Natural killer cell treated with Interleukin-12 subunit alpha and Interleukin-12 subunit beta and Interleukin-15 and Interleukin-18, amount 100 ng/mL, for 72 hours (primary cell): ENCODE results near the gene CEP131. TPM values are rescaled to one million over a fixed set of nuclear protein-coding genes. Genes with fewer than 3 reads are reported as not detected.
A peak's percentile ranks its signal among the peaks of the same experiment; 100 is the strongest.

Experiments
- ATAC-seq, 2 donors: fragments of 150-1000 bp; cut with Tn5 transposase in 1 of 2; sonication (Bioruptor Pico), chemical (Tn5 transposase) in 1 of 2; 2 replicates each; pipeline ENCODE4 v1.10.0; 2021
- DNase-seq: peaks from one replicate; pipeline ENCODE4 v3.0.0; 2022; ENCODE audit warnings: low spot score
- H3K27ac Mint-ChIP-seq, 2 donors: 1 replicate in 1 of 2; 2 replicates in 1 of 2; pipeline ENCODE4 v1.8.0; 2022; ENCODE audit warnings: mixed read lengths in 2 of 2, mild to moderate bottlenecking in 1 of 2, moderate library complexity in 1 of 2
- H3K27me3 Mint-ChIP-seq, 2 donors: 1 replicate in 1 of 2; 2 replicates in 1 of 2; pipeline ENCODE4 v1.8.0; 2022; ENCODE audit warnings: mixed read lengths in 2 of 2
- H3K36me3 Mint-ChIP-seq: one replicate; pipeline ENCODE4 v1.8.0; 2022; ENCODE audit warnings: mixed read lengths
- H3K4me1 Mint-ChIP-seq, 2 donors: 1 replicate in 1 of 2; 2 replicates in 1 of 2; pipeline ENCODE4 v1.8.0; 2022; ENCODE audit warnings: low read depth in 2 of 2, mixed read lengths in 2 of 2, mild to moderate bottlenecking in 1 of 2
- H3K4me3 Mint-ChIP-seq: one replicate; pipeline ENCODE4 v1.8.0; 2022; ENCODE audit warnings: mixed read lengths
- H3K9me3 Mint-ChIP-seq: 2 replicates; pipeline ENCODE4 v1.8.0; 2022; ENCODE audit warnings: mixed read lengths
- total RNA-seq, 2 donors: library from RNA; stranded (reverse); gene quantifications; one replicate each; pipeline ENCODE4 v1.2.3, GENCODE V29; 2022

The CEP131 gene
- total RNA-seq, 2 donors from 2014 or later, result 7.8 to 14.5 TPM

DNA sequence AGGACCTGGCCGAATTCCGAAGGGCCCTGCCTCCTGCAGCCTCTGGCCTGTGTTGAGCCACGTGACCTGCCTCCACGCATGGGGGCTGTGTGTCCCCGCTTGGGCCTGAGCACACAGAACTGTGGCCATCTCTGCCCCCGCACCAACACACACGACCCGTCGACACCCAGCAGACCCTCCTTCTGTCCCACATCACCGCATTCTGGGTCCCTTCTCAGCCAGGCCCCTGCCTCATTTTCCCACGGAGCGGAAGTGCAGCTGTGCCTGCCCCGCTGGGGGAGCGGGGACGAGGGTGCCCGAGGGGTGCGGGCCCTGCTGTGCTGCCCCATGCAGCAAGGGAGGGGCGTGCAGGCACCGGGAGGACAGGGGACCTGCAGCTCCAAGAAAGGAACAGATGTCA lies 34.8 kb upstream of the CEP131 start:
- no peaks in the 10 kb centered on the region for H3K36me3 Mint-ChIP-seq
- no peak for DNase-seq
- no peaks in the 10 kb centered on the region for H3K9me3 Mint-ChIP-seq
- H3K4me1 Mint-ChIP-seq, result peaks cover 11% of the 10 kb centered on the region in 2 donors
- no peak overlapping the region for H3K27ac Mint-ChIP-seq
- H3K4me3 Mint-ChIP-seq, result no peak overlapping the region
- ATAC-seq, result no peak
- no peaks in the 10 kb centered on the region for H3K27me3 Mint-ChIP-seq

DNA sequence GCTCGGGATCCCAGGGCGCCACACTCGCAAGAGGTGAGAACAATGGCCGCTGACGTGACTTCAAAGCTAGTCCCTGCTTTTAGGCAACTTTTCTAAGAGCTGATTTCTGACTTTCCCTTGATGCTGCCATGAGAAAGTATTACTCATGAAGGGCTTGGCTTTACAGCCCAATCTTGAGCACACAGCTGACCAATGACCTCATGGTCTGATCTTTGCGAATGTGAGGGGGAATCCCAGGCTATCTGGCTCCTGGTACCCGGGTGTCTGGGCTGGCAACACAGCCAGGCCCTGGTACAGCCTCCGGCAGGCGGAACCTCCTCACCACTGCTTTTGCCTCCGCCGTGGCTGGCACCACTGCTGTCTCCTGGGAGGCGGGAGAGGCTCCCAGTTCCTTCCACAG lies 33.9 kb upstream of the CEP131 start:
- Mint-ChIP-seq H3K27me3 (no peaks in the 10 kb centered on the region), H3K36me3 (no peaks in the 10 kb centered on the region), H3K4me3 (no peak overlapping the region), H3K27ac (no peak overlapping the region), H3K4me1 (peaks cover 11 to 17% of the 10 kb centered on the region in 2 donors), H3K9me3 (no peaks in the 10 kb centered on the region)
- no peak for ATAC-seq
- no peak for DNase-seq

DNA sequence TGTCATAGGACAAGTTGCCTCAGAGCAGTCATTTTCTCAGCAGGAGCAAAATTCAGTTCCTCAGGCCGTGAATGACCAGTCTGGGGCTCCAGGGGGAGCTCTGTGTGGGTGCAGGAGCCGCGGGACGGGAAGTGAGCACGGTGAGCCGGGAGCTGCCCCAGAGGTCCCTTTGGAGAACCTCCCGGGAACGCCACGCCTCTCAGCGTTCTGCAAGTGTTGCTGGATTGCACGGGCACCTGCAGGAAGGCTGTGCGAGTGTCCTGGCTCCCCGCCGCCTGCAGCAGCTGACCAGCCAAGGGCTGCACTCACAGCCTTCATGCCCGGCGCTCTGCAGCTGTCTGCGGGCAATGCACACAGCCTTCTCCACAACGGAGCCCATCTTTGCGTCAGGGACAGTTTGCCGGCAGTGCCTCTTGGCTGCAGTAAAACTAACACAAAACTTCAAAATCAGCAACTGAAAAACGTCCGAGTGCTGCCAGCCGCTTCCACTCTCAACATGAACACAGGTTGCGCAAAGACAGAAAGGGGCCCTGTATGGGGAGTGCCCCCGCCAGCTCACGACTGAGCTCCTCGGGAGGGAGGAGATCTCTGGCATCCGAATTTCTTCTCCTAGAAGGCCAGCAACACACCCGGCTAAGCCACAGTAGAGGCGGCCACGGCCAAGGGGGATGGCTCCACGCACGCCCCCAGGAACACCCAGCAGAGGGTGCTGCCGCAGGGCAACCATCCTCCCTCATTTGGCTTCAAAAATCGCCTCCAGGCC lies 32.4 kb upstream of the CEP131 start:
- H3K27me3 Mint-ChIP-seq, result no peaks in the 10 kb centered on the region
- no peaks in the 10 kb centered on the region for H3K36me3 Mint-ChIP-seq
- H3K4me3 Mint-ChIP-seq, result no peak overlapping the region
- H3K27ac Mint-ChIP-seq, result no peak overlapping the region
- no peak for DNase-seq
- H3K4me1 Mint-ChIP-seq, result peaks cover 11 to 17% of the 10 kb centered on the region in 2 donors
- ATAC-seq, result no peak
- H3K9me3 Mint-ChIP-seq, result no peaks in the 10 kb centered on the region

DNA sequence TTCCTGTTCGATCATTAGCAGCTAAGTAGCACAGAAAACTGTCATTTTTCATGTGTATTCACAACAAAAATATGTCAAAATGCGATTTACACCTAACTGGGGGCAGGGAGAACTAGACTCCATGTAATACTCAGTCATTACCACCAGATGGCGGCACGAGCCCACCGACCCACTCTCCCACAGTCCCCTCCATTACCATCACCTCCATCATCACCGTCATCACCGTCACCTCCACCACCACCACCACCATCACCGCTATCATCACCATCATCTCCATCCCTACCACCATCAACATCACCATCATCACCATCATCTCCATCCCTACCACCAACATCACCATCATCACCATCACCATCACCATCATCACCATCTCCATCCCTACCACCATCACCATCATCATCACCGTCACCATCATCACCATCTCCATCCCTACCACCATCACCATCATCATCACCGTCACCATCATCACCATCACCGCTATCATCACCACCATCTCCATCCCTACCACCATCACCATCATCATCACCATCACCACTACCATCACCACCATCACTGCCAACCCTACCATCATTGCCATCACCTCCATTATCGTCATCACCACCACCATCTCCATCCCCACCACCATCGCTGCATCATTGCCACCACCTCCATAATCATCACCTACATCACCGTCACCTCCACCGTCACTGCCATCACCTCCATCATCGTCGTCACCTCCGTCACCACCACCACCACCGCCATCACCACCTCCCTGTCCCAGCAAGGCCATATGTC lies 30.8 kb upstream of the CEP131 start:
- DNase-seq (no peak), ATAC-seq (peak; percentile 43 to 64)
- Mint-ChIP-seq H3K36me3 (no peaks in the 10 kb centered on the region), H3K27me3 (no peaks in the 10 kb centered on the region), H3K4me3 (no peak overlapping the region), H3K9me3 (no peaks in the 10 kb centered on the region), H3K27ac (no peak overlapping the region), H3K4me1 (peaks cover 11 to 17% of the 10 kb centered on the region in 2 donors)

DNA sequence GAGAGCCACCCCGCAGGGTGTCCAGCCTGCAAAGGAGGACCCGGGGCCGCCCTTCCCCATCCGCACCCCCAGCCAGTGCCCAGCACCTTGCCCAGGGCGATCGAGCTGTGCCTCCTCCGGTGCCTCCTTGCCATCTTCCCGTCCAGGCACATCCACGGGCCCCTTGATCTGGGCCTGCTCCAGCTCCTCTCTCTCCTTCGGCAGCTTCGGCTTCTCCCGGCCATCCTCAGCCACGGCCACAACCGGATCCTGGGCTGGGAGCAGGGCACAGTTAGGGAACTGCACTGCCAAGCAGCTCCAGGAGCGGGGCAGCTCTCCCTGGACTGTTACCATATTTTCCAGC lies 30.2 kb upstream of the CEP131 start:
- Mint-ChIP-seq H3K4me1 (peaks cover 11 to 17% of the 10 kb centered on the region in 2 donors), H3K27me3 (no peaks in the 10 kb centered on the region), H3K9me3 (no peaks in the 10 kb centered on the region), H3K4me3 (no peak overlapping the region), H3K36me3 (no peaks in the 10 kb centered on the region), H3K27ac (no peak overlapping the region)
- DNase-seq (no peak), ATAC-seq (no peak)

DNA sequence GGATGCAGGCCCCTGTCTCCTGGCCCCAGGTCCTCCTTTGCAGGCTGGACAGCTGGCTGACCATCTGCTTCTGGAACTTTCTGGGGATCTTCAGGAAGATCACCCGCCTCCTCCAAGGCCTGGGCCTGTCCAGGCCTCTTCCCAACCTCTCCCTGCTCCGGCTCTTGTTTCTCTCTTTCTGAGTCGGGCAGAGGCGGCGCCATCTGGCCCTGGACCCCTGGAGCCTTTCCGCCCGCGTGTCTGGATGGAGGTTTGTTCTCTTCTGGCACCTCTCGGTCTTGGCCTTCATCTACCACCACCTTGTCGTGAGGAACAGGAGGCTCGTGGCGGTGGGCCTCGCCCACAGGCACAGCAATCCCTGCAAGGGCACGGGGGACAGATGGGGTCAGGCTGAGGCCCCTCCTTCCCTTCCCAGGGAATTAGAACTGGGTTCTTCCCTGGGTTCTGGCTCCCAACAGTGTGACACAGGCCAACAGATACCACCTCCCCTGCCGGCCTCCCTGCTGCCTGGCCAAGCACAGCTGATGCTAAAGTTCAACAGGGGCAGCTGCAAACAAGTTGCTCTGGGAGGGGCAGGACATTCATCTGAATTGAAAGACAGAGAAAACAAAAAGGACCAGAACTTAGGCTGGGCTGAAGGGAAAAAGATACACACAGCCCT lies 29.7 kb upstream of the CEP131 start:
- no peak overlapping the region for H3K27ac Mint-ChIP-seq
- H3K4me3 Mint-ChIP-seq, result no peak overlapping the region
- no peak for ATAC-seq
- H3K4me1 Mint-ChIP-seq, result peaks cover 11 to 17% of the 10 kb centered on the region in 2 donors
- no peak for DNase-seq
- no peaks in the 10 kb centered on the region for H3K27me3 Mint-ChIP-seq
- no peaks in the 10 kb centered on the region for H3K36me3 Mint-ChIP-seq
- H3K9me3 Mint-ChIP-seq, result no peaks in the 10 kb centered on the region

DNA sequence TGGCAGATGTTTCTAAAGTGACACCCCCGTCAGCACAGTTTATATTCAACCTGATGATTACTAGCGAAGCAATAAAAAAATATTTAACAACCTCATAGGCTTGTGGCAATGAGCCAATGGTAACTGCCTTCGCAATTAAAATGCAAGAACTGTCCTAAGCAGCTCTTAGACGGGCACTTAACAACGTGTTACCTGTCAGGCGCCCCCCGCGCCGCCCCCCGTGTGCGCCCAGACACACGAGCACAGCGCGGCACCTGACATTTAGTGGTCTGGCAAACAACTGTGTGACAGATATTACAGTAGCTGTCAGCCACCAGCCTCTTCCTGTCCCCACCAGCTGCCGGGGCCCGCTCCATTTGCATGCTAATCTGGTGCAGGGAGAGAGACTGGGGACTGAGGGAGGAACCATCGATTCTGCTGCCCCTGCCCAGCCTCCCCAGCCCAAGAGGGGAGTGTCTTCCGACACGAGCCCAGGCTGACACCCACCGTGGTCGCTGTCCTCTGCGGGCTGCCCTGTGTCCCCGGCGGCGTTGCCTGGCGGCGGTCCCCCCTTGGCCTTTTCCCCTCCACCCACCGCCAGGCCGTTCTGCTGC lies 29.0 kb upstream of the CEP131 start:
- DNase-seq (no peak), ATAC-seq (peak; percentile 25 to 49)

DNA sequence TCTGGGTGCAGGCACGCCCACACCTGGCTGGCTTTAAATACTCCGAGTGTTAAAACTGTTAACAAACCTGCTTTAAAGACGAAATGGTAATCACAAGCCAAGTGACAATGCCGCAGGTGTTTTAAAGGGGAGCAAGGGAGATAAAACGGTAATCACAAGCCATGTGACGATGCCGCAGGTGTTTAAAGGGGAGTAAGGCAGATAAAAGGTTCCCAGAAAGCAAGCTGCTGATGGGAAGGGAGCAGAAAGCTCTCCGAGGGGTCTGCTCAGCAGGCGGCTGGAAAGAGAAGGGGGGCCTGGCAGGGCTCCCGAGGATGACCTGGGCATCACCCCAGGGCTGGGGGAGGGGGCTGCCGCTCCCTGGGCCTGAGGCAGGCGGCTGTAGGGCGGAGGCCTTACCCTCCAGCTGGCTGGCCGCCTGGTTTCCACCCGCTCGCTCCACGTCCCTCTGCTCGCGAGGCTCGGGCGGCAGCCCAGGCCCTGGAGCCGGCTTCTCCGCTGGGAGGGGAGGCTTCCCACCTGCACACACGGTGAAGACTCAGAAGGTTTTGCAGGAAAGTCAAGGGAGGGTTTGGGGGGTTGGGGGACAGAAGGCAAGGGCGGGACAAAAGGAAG lies 28.4 kb upstream of the CEP131 start:
- Mint-ChIP-seq H3K27ac (no peak overlapping the region), H3K9me3 (no peaks in the 10 kb centered on the region), H3K36me3 (no peaks in the 10 kb centered on the region), H3K27me3 (no peaks in the 10 kb centered on the region), H3K4me3 (no peak overlapping the region), H3K4me1 (peaks cover 11 to 17% of the 10 kb centered on the region in 2 donors)
- ATAC-seq (no peak), DNase-seq (no peak)

More for the DNA sequence above, 29.0 kb upstream of the CEP131 start:
- Mint-ChIP-seq H3K27ac (no peak overlapping the region), H3K36me3 (no peaks in the 10 kb centered on the region), H3K4me1 (peaks cover 11 to 17% of the 10 kb centered on the region in 2 donors), H3K9me3 (no peaks in the 10 kb centered on the region), H3K27me3 (no peaks in the 10 kb centered on the region), H3K4me3 (no peak overlapping the region)

DNA sequence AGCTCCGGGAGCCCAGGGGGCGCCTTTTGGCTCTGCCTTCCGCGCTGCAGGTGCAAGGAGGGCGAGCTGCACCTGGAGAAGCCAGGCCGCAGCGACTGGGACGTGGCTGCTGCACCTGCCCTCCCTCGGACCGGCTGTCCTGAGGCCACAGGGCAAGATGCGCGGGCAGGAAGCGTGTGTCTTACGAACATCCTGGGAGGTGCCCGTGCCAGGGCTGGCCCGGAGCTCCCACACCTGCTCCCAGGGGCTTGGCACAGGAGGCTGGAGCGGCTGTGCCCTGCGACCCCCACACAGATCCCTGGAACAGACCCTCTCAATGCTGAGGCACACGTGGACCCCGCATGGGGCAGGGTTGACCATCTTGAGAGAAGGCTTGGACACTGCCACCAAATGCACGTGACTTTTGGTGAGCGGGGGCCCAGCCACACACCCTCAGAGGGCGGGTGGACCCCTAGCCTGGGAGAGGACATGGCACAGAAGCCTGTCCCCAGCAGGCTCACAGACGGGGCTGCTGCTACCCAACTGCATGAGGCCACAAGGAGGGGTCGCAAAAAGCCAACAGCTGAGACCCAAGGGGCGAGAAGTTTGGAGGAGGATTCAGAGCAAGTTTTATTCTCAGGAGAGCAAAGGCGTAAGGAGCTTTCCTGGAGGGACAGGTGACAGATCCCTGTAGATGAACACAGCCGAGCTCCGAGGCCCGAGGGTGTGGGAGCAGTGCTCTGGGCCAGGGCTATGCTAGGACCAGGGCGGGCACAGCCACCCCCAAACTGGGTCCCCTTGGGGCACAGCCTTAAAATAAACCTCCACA lies 27.7 kb upstream of the CEP131 start:
- no peak for DNase-seq
- H3K4me1 Mint-ChIP-seq, result peaks cover 11 to 17% of the 10 kb centered on the region in 2 donors
- H3K27me3 Mint-ChIP-seq, result no peaks in the 10 kb centered on the region
- no peak overlapping the region for H3K4me3 Mint-ChIP-seq
- ATAC-seq, result no peak
- no peak overlapping the region for H3K27ac Mint-ChIP-seq
- no peaks in the 10 kb centered on the region for H3K36me3 Mint-ChIP-seq
- H3K9me3 Mint-ChIP-seq, result no peaks in the 10 kb centered on the region

DNA sequence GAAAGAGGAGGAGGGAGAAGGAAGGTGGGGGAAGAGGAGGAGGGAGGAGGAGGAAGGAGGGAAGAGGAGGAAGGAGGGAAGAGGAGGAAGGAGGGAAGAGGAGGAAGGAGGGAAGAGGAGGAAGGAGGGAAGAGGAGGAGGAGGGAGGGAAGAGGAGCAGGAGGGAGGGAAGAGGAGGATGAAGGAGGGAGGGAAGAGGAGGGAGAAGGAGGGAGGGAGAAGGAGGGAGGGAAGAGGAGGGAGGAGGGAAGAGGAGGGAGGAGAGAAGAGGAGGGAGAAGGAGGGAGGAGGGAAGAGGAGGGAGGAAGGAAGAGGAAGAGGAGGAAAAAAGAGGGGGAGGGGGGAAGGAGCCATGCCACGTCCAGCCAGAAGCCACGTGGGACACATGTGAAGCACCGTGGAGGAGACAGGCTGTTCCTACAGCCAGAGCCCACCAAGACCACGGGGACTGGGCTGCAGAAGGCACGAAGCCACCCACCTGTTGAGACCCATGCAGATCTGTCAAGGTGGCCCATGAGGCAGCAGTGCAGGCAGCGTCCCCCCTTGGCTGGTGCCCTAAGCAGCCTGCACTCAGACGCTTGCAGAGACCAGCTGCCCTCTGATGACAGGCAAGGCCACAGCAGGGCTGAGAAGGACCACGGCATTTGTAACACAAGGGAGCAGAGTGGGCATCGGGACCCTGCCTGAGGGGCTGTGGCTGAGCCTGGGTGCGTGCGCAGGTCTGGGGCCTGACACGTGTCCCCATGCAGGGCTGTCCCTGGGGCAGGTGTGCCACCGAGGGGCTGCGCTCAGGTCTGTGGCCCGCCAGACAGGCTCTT lies 26.7 kb upstream of the CEP131 start:
- H3K9me3 Mint-ChIP-seq, result no peaks in the 10 kb centered on the region
- H3K4me1 Mint-ChIP-seq, result peaks cover 15 to 17% of the 10 kb centered on the region in 2 donors
- no peak overlapping the region for H3K4me3 Mint-ChIP-seq
- no peak overlapping the region for H3K27ac Mint-ChIP-seq
- no peaks in the 10 kb centered on the region for H3K36me3 Mint-ChIP-seq
- DNase-seq, result no peak
- no peaks in the 10 kb centered on the region for H3K27me3 Mint-ChIP-seq
- no peak for ATAC-seq

DNA sequence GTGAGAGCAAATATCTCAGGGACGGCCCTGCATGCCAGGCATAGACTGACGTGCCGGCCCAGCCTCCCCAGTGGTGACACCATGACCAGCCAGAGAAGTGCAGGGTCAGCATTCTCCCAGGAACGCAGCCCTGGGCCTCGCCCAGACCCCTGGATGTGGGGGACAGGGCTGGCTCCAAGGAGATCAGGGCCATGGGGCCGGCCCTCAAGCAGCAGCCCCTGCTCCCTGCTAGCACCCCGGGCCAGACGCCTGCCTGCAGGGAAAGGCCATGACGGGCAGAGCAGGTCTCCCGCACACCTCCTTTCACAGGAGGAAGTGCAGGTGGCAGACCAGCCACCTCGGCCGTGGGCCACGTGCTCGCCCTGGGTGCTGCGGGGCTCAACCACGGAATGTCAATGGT lies 25.9 kb upstream of the CEP131 start:
- no peaks in the 10 kb centered on the region for H3K27me3 Mint-ChIP-seq
- DNase-seq (no peak), ATAC-seq (no peak)
- no peaks in the 10 kb centered on the region for H3K9me3 Mint-ChIP-seq
- H3K4me3 Mint-ChIP-seq, result no peak overlapping the region
- no peaks in the 10 kb centered on the region for H3K36me3 Mint-ChIP-seq
- H3K4me1 Mint-ChIP-seq, result peaks cover 12 to 13% of the 10 kb centered on the region in 2 donors
- H3K27ac Mint-ChIP-seq, result no peak overlapping the region

DNA sequence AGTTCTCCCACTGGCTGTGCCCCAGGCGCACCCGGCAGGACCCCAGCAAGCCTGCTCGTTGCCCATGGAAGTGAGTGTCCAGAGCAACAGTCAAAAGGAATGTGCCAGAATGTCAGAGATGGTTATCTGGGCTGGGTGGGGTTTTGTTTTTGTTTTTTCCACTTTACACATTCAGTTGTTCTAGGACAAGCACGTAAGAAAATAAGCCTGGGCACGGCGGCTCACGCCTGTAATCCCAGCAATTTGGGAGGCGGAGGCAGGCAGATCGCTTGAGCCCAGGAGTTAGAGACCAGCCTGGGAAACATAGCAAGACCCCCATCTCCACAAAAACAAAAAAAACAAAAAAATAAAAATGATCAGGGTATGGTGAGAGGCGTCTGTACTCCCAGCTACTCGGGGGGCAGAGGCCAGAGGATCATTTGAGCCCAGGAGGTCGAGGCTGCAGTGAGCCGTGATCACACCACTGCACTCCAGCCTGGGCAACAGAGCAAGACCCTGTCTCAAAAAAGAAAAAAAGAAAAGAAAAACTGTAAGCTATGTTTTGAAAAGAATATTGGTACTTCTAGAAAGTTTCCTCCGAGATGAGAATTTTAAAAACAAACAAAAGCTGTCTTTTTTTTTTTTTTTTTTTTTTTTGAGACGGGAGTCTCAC lies 24.7 kb upstream of the CEP131 start:
- DNase-seq, result no peak
- Mint-ChIP-seq H3K27ac (no peak overlapping the region), H3K27me3 (no peaks in the 10 kb centered on the region), H3K4me1 (peaks cover 5% of the 10 kb centered on the region in 2 donors), H3K9me3 (no peaks in the 10 kb centered on the region), H3K36me3 (no peaks in the 10 kb centered on the region), H3K4me3 (no peak overlapping the region)
- no peak for ATAC-seq
